K562 (cell line): Measurements from ENCODE around the gene KCNK7. TPM values are rescaled to one million over a fixed set of nuclear protein-coding genes. Genes with fewer than 3 reads are reported as not detected.
A peak's percentile ranks its signal among the peaks of the same experiment; 100 is the strongest.

Source experiments
- ATAC-seq: fragments of 200-7000 bp; cut with Tn5 transposase; 3 replicates; pipeline ENCODE4 v1.9.1; 2020; ENCODE audit warnings: moderate library complexity
- BruUV-seq: library from RNA; stranded (reverse); fragments of 400-500 nt; replicated peaks from 2 replicates; lab custom pipeline; 2021; lab: Mats Ljungman, UMichigan
- CTCF ChIA-PET: fragments of 300-600 bp; formaldehyde crosslinking; extraction: SDS; loops from one replicate; lab custom pipeline; 2021; ENCODE audit warnings: low intra/inter-chr PET ratio; lab: Yijun Ruan, JAX
- POLR2A ChIA-PET: fragments of 300-600, 350-650 bp; sonication (Branson Sonifier 250); formaldehyde crosslinking; extraction: SDS; loops from one replicate; lab custom pipeline; 2021; ENCODE audit warnings: antibody characterized with exemption, inconsistent platforms; lab: Yijun Ruan, JAX
- DNase-seq, 4 experiments: peaks; one replicate each; pipeline versions ENCODE4 v3.0.0 to v3.0.0-alpha.2; 2011 to 2018; ENCODE audit warnings: low spot score in 3 of 4, mixed read lengths in 3 of 4; ENCODE audit errors: extremely low read depth in 1 of 4
- FAIRE-seq: peaks from 2 replicates; lab custom pipeline; 2011; peaks lifted over from hg19 to GRCh38; lab: Jason Lieb, UNC
- H2AFZ ChIP-seq: 2 replicates; pipeline ENCODE4 v1.6.0; 2011; ENCODE audit warnings: low read depth, low read length, control low read depth, inconsistent platforms
- H3K27ac ChIP-seq: fragments of 200-600 bp; 3 replicates; pipeline ENCODE4 v1.8.0; 2011; ENCODE audit warnings: low read depth, mild to moderate bottlenecking, control low read depth, inconsistent platforms, low read length, moderate library complexity, mixed read lengths; ENCODE audit errors: extremely low read depth
- H3K27me3 ChIP-seq, 2 experiments: fragments of 300-600 bp in 1 of 2; 2 replicates in 1 of 2; 3 replicates in 1 of 2; pipeline versions ENCODE4 v1.6.0 to v1.8.0; 2011; ENCODE audit warnings: inconsistent platforms in 2 of 2, low read length in 2 of 2, mild to moderate bottlenecking in 1 of 2, mixed read lengths in 1 of 2, moderate library complexity in 1 of 2; ENCODE audit not compliant: control insufficient read depth in 2 of 2, insufficient read depth in 2 of 2
- H3K36me3 ChIP-seq: fragments of 300-600 bp; 3 replicates; pipeline ENCODE4 v1.8.0; 2011; ENCODE audit warnings: mild to moderate bottlenecking, low read length, inconsistent platforms; ENCODE audit not compliant: control insufficient read depth, insufficient read depth
- H3K4me1 ChIP-seq, 2 experiments: fragments of 200-600 bp in 1 of 2; replicated peaks in 1 of 2; 2 replicates in 1 of 2; 3 replicates in 1 of 2; pipeline versions ENCODE4 v1.5.1 to v1.8.0; 2011; ENCODE audit warnings: inconsistent platforms in 2 of 2, low read length in 2 of 2, mild to moderate bottlenecking in 1 of 2, mixed read lengths in 1 of 2, moderate library complexity in 1 of 2; ENCODE audit not compliant: control insufficient read depth in 2 of 2, insufficient read depth in 2 of 2
- H3K4me2 ChIP-seq: 2 replicates; pipeline ENCODE4 v1.6.1; 2011; ENCODE audit warnings: low read length, control low read depth, inconsistent platforms, mixed read lengths; ENCODE audit not compliant: insufficient read depth
- H3K4me3 ChIP-seq: fragments of 200-600 bp; sonication (generic), shearing (Covaris generic); 2 replicates; pipeline ENCODE4 v1.5.1; 2016; ENCODE audit warnings: control low read depth, inconsistent platforms
- H3K79me2 ChIP-seq: fragments of 200-600 bp; 3 replicates; pipeline ENCODE4 v1.8.0; 2011; ENCODE audit warnings: low read length, inconsistent platforms; ENCODE audit not compliant: control insufficient read depth, insufficient read depth
- H3K9ac ChIP-seq, 2 experiments: 2 replicates each; pipeline versions ENCODE4 v1.6.0 to v1.6.1; 2011; ENCODE audit warnings: low read depth in 2 of 2, low read length in 2 of 2, control low read depth in 1 of 2, inconsistent platforms in 1 of 2, mild to moderate bottlenecking in 1 of 2, mixed read lengths in 1 of 2; ENCODE audit not compliant: insufficient read depth in 1 of 2
- H3K9me1 ChIP-seq: one replicate; pipeline ENCODE4 v1.6.0; 2011; ENCODE audit warnings: inconsistent platforms, mild to moderate bottlenecking, low read length, moderate library complexity; ENCODE audit not compliant: control insufficient read depth, insufficient read depth
- H3K9me3 ChIP-seq: replicated peaks from 2 replicates; pipeline ENCODE4 v1.5.1; 2011; ENCODE audit warnings: low read depth, low read length, inconsistent platforms; ENCODE audit not compliant: control insufficient read depth, insufficient read depth
- H4K20me1 ChIP-seq: replicated peaks from 2 replicates; pipeline ENCODE4 v1.6.1; 2011; ENCODE audit warnings: low read length, inconsistent platforms, mixed read lengths; ENCODE audit not compliant: control insufficient read depth, insufficient read depth
- ARHGAP35 ChIP-seq: fragments of 450-650 bp; IDR thresholded peaks from 2 replicates; pipeline ENCODE4 v1.6.1; 2018; ENCODE audit not compliant: partially characterized antibody
- BCOR ChIP-seq: fragments of 450-650 bp; IDR thresholded peaks from 2 replicates; pipeline ENCODE4 v1.6.1; 2016
- CTBP1 ChIP-seq: fragments of 450-650 bp; IDR thresholded peaks from 2 replicates; pipeline ENCODE4 v1.6.1; 2016; ENCODE audit warnings: borderline replicate concordance
- DPF2 ChIP-seq: fragments of 450-650 bp; IDR thresholded peaks from 2 replicates; pipeline ENCODE4 v1.6.1; 2016
- FOSL1 ChIP-seq: fragments of 200-800 bp; sonication (Bioruptor generic); conservative IDR thresholded peaks from 2 replicates; pipeline ENCODE4 v1.6.1; 2016; ENCODE audit warnings: missing genetic modification characterization, missing compliant biosample characterization
- JUND ChIP-seq, 2 experiments: IDR thresholded peaks; 2 replicates in 1 of 2; 3 replicates in 1 of 2; pipeline ENCODE4 v1.6.1; 2011; ENCODE audit warnings: borderline replicate concordance in 2 of 2, low read depth in 2 of 2, low read length in 2 of 2, improper control_type of control experiment in 1 of 2, missing biosample characterization in 1 of 2, missing genetic modification characterization in 1 of 2, missing genetic modification reagents in 1 of 2
- KDM1A ChIP-seq, 2 experiments: fragments of 450-650 bp; IDR thresholded peaks; 2 replicates each; pipeline ENCODE4 v1.6.1; 2016; ENCODE audit warnings: mild to moderate bottlenecking in 2 of 2
- NFIC ChIP-seq: fragments of 450-650 bp; IDR thresholded peaks from 2 replicates; pipeline ENCODE4 v1.6.1; 2017; ENCODE audit warnings: mild to moderate bottlenecking, inconsistent platforms
- PML ChIP-seq: IDR thresholded peaks from 2 replicates; pipeline ENCODE4 v1.6.1; 2012; ENCODE audit warnings: low read length, inconsistent platforms
- RFX7 ChIP-seq: fragments of 250-450 bp; sonication (Bioruptor Pico); IDR thresholded peaks from 2 replicates; pipeline ENCODE4 v1.5.1; 2021; ENCODE audit warnings: mild to moderate bottlenecking
- ZEB2 ChIP-seq: fragments of 450-650 bp; IDR thresholded peaks from 2 replicates; pipeline ENCODE4 v1.6.1; 2016
- ZNF263 ChIP-seq: sonication (generic); formaldehyde crosslinking; IDR thresholded peaks from 2 replicates; pipeline ENCODE4 v1.8.0; 2022; ENCODE audit warnings: mild to moderate bottlenecking, missing genetic modification reagents, borderline replicate concordance
- WGBS: fragments of 100-300 bp; shearing (Covaris generic); methylation state at CpG from one replicate; pipeline ENCODE4 v1.1.6; 2016; ENCODE audit warnings: low coverage, mixed read lengths; ENCODE audit not compliant: insufficient coverage; ENCODE audit errors: missing lambda C conversion rate; 5-methylcytosine and 5-hydroxymethylcytosine counted together
- in situ Hi-C: fragments of 300-500 bp; cut with MboI; formaldehyde crosslinking; loops from 4 replicates; pipeline ENCODE4 v1.15.0; 2018; ENCODE audit warnings: inconsistent platforms, mixed read lengths
- intact Hi-C: fragments of 100-400 bp; cut with micrococcal nuclease; formaldehyde crosslinking; loops from 2 replicates; pipeline ENCODE4 v1.14.2; 2022
- polyA plus RNA-seq, 8 experiments: library from polyadenylated mRNA; depleted of rRNA in 4 of 8; stranded (reverse) in 5 of 8; unstranded in 3 of 8; fragments of >200 nt; fragmentation: Nextera tagmentation in 2 of 8; fragmentation: Illumina TruSeq in 1 of 8; extraction: Ambion mirVana in 2 of 8; extraction: Trizol in 1 of 8; gene quantifications; 2 replicates each; pipeline versions ENCODE4 v1.2.1 to v1.2.3, GENCODE V29; 2011 to 2014; ENCODE audit warnings: inconsistent platforms in 1 of 8, missing spikeins in 1 of 8
- total RNA-seq, 7 experiments: library from RNA; depleted of rRNA in 6 of 7; stranded (reverse); fragments of >200 nt in 6 of 7; fragmentation: Illumina TruSeq in 2 of 7; extraction: Trizol in 2 of 7; gene quantifications; 2 replicates each; pipeline versions ENCODE4 v1.2.1 to v1.2.3, GENCODE V29; 2011 to 2021; ENCODE audit warnings: low replicate concordance in 1 of 7
- TF ChIP-seq, protein P1 (sequence below): fragments of 250-450 bp; sonication (Bioruptor Pico); IDR thresholded peaks from 2 replicates; pipeline ENCODE4 v1.5.0; 2021

The KCNK7 gene
- total and polyA plus RNA-seq, 9 of the 15 experiments (the other 6 are each of a cell fraction or from before 2014, with no cell fraction given): 0.07 to 0.40 TPM; not detected in 7

DNA sequence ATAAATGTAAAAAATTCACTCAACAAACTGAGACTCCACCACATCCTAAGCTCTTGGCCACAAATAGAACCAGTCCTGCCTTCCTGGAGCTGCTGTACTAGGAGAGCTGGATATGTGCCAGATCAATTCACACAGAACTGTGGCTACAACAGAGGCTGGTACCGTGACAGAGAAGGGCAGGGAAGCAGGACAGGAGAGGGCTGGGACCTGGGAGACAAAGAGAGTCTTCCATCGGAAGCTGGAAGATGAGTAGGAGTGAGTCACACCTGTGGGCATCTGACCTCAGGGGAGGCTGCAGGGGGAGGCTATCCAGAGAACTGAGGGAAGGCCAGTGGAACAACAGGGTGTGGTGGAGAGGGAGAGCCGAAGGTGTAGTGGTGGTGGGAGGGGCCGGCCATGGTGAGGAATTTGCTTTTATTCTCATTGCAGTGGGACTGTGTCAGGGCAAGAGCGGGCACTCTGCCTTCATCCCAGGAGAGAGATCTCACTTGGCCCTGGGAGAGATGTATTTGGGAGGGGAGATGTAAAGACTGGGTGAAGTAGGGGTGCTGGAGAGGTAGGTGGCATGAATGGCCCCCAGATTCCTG lies 35.6 kb downstream of the KCNK7 start:
- ChIA-PET CTCF (no interaction called here), POLR2A (interaction anchor here (0.6 to 3.6 kb wide), 5 partner anchors 12 to 135 kb away, joined by 3 to 22 read pairs (median 8); partner anchors contain the start of genes FAM89B, MALAT1 and ZNRD2)
- peaks cover 44 to 65% of the 10 kb centered on the region in 2 experiments for H3K4me1 ChIP-seq
- no peaks in the 10 kb centered on the region for H3K9me3 ChIP-seq
- peak overlapping the region; percentile 9; the same call in 1 of the 2 replicates for H3K4me2 ChIP-seq
- H3K27me3 ChIP-seq: no peaks in the 10 kb centered on the region
- H3K79me2 ChIP-seq: no peaks in the 10 kb centered on the region
- no peak overlapping the region for H3K27ac ChIP-seq
- H3K36me3 ChIP-seq: no peaks in the 10 kb centered on the region
- in situ Hi-C loops: no loop called here
- FAIRE-seq (peak; percentile 56), ATAC-seq (no peak), DNase-seq (peak in 2 of 4 experiments; percentile 42 to 51)
- TF ChIP-seq BCOR (no peak), NFIC (peak; percentile 90), RFX7 (CRISPR knock-in tag) (no peak), JUND (IDR thresholded peaks at IDR 0.05; ENCODE audit: borderline replicate concordance, low read depth, low read length) (no peak), JUND (tag; IDR thresholded peaks at IDR 0.05; ENCODE audit: borderline replicate concordance, low read depth, low read length) (0 out of 3 replicates have a peak, but pooled peaks have one; percentile 16), DPF2 (peak; percentile 21; the same call in 1 of the 2 replicates), KDM1A (IDR thresholded peaks at IDR 0.05) (0 out of 4 replicates have a peak, but pooled peaks of 1 of the 2 experiments have one; percentile 20), PML (no peak), ZEB2 (0 out of 2 replicates have a peak, but pooled peaks have one; percentile 29), CTBP1 (peak; percentile 32; the same call in 1 of the 2 replicates), ZNF263 (CRISPR knock-in tag) (0 out of 2 replicates have a peak, but pooled peaks have one; percentile 13), FOSL1 (tag) (peak; percentile 64), ARHGAP35 (no peak)
- TF ChIP-seq, protein P1, sequence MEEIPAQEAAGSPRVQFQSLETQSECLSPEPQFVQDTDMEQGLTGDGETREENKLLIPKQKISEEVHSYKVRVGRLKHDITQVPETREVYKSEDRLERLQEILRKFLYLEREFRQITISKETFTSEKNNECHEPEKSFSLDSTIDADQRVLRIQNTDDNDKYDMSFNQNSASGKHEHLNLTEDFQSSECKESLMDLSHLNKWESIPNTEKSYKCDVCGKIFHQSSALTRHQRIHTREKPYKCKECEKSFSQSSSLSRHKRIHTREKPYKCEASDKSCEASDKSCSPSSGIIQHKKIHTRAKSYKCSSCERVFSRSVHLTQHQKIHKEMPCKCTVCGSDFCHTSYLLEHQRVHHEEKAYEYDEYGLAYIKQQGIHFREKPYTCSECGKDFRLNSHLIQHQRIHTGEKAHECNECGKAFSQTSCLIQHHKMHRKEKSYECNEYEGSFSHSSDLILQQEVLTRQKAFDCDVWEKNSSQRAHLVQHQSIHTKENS (CRISPR knock-in tag): no peak
- no peak overlapping the region for H2AFZ ChIP-seq
- intact Hi-C loops: no loop called here
- no peak overlapping the region for H3K4me3 ChIP-seq
- H3K9me1 ChIP-seq: no peaks in the 10 kb centered on the region
- 21% methylated on average over 5 of the region's 5 CpGs for WGBS
- BruUV-seq: no TSS peak
- H3K9ac ChIP-seq: peak overlapping the region in 1 of 2 experiments; percentile 78; a peak in 2 of 4 replicates
- no peaks in the 10 kb centered on the region for H4K20me1 ChIP-seq
